Karpas-422 (cell line): Measurements from ENCODE around the gene GRAP2. TPM values are rescaled to one million over a fixed set of nuclear protein-coding genes. Genes with fewer than 3 reads are reported as not detected.

Experiments
- DNase-seq: peaks from one replicate; pipeline ENCODE4 v3.0.0-alpha.2; 2015
- H2AFZ ChIP-seq: fragments of 200-600 bp; sonication (generic); 2 replicates; pipeline ENCODE4 v1.6.1; 2014; ENCODE audit warnings: antibody characterized with exemption, low read length, mixed read lengths
- H3K27ac ChIP-seq: fragments of 200-600 bp; sonication (generic); 2 replicates; pipeline ENCODE4 v1.5.1; 2014; ENCODE audit warnings: mild to moderate bottlenecking, low read length, moderate library complexity
- H3K27me3 ChIP-seq: fragments of 200-600 bp; sonication (generic); 2 replicates; pipeline ENCODE4 v1.6.1; 2014; ENCODE audit warnings: low read length, mixed read lengths
- H3K36me3 ChIP-seq: fragments of 200-600 bp; sonication (generic); 2 replicates; pipeline ENCODE4 v1.6.1; 2014; ENCODE audit warnings: low read length, mixed read lengths; ENCODE audit not compliant: insufficient read depth
- H3K4me1 ChIP-seq: fragments of 200-600 bp; sonication (generic); 2 replicates; pipeline ENCODE4 v1.6.1; 2014; ENCODE audit warnings: mild to moderate bottlenecking, low read length, mixed read lengths
- H3K4me2 ChIP-seq: fragments of 200-600 bp; sonication (generic); 2 replicates; pipeline ENCODE4 v1.6.1; 2014; ENCODE audit warnings: low read length, low read depth, mild to moderate bottlenecking; ENCODE audit not compliant: poor library complexity, severe bottlenecking
- H3K4me3 ChIP-seq: fragments of 200-600 bp; sonication (generic); 2 replicates; pipeline ENCODE4 v1.5.1; 2014; ENCODE audit warnings: mild to moderate bottlenecking, antibody characterized with exemption, low read length, mixed read lengths
- H3K79me2 ChIP-seq: fragments of 200-600 bp; sonication (generic); 2 replicates; pipeline ENCODE4 v1.6.1; 2014; ENCODE audit warnings: mild to moderate bottlenecking, low read length, mixed read lengths
- H3K9ac ChIP-seq: fragments of 200-600 bp; sonication (generic); 2 replicates; pipeline ENCODE4 v1.6.0; 2014; ENCODE audit warnings: low read length
- H3K9me2 ChIP-seq: fragments of 200-600 bp; sonication (generic), shearing (Covaris generic); replicated peaks from 2 replicates; pipeline ENCODE4 v1.6.0; 2014; ENCODE audit warnings: mild to moderate bottlenecking, low read length, moderate library complexity; ENCODE audit not compliant: insufficient read depth
- H3K9me3 ChIP-seq: fragments of 300-700, 200-600 bp; sonication (generic); 2 replicates; pipeline ENCODE4 v1.6.1; 2014; ENCODE audit warnings: low read length, mixed read lengths
- H4K20me1 ChIP-seq: fragments of 200-600 bp; sonication (generic); 2 replicates; pipeline ENCODE4 v1.6.1; 2014; ENCODE audit warnings: mild to moderate bottlenecking, antibody characterized with exemption, low read length, low read depth; ENCODE audit not compliant: insufficient read depth
- total RNA-seq: library from RNA; depleted of rRNA; stranded (reverse); fragments of >200 nt; shearing (Covaris generic); gene quantifications from 2 replicates; pipeline ENCODE4 v1.2.3, GENCODE V29; 2014; ENCODE audit warnings: low replicate concordance

The GRAP2 gene
- total RNA-seq, 1 experiment from 2014 or later = not detected

- Histone ChIP-seq H3K27me3 (no peaks in the 10 kb centered on the region), H3K4me3 (no peak overlapping the region), H3K4me2 (no peak overlapping the region), H2AFZ (no peak overlapping the region), H3K27ac (no peak overlapping the region), H3K36me3 (no peaks in the 10 kb centered on the region), H3K4me1 (peaks cover 4% of the 10 kb centered on the region), H4K20me1 (no peaks in the 10 kb centered on the region), H3K9ac (no peak overlapping the region), H3K79me2 (no peaks in the 10 kb centered on the region), H3K9me3 (no peaks in the 10 kb centered on the region), H3K9me2 (no peaks in the 10 kb centered on the region)
- DNase-seq = no peak
Observed at GRCh38 chr22:39939830-39940229, 38.9 kb downstream of the GRAP2 start.

- H3K79me2 ChIP-seq = no peaks in the 10 kb centered on the region
- peak; percentile 58 for DNase-seq
Observed at GRCh38 chr22:39940757-39941305, 39.9 kb downstream of the GRAP2 start.

GRCh38 chr22:39941601-39942000, 40.7 kb downstream of the GRAP2 start:
- Histone ChIP-seq H3K4me1 (peaks cover 9% of the 10 kb centered on the region), H4K20me1 (no peaks in the 10 kb centered on the region), H3K4me3 (no peak overlapping the region), H3K27me3 (no peaks in the 10 kb centered on the region), H3K27ac (no peak overlapping the region), H3K4me2 (no peak overlapping the region), H3K9me2 (no peaks in the 10 kb centered on the region), H3K36me3 (no peaks in the 10 kb centered on the region), H3K79me2 (no peaks in the 10 kb centered on the region), H2AFZ (no peak overlapping the region), H3K9me3 (no peaks in the 10 kb centered on the region), H3K9ac (no peak overlapping the region)
- no peak for DNase-seq

More at GRCh38 chr22:39940757-39941305, 39.9 kb downstream of the GRAP2 start:
- Histone ChIP-seq H3K9me3 (no peaks in the 10 kb centered on the region), H3K4me2 (no peak overlapping the region), H3K36me3 (no peaks in the 10 kb centered on the region), H3K27ac (no peak overlapping the region), H3K4me1 (peaks cover 4% of the 10 kb centered on the region), H3K4me3 (no peak overlapping the region), H3K9me2 (no peaks in the 10 kb centered on the region), H3K9ac (no peak overlapping the region), H2AFZ (no peak overlapping the region), H3K27me3 (no peaks in the 10 kb centered on the region), H4K20me1 (no peaks in the 10 kb centered on the region)

- Histone ChIP-seq H3K4me1 (peaks cover 18% of the 10 kb centered on the region), H3K9me3 (no peaks in the 10 kb centered on the region), H4K20me1 (no peaks in the 10 kb centered on the region), H3K79me2 (no peaks in the 10 kb centered on the region), H3K9ac (no peak overlapping the region), H3K9me2 (no peaks in the 10 kb centered on the region), H3K4me3 (no peak overlapping the region), H2AFZ (no peak overlapping the region), H3K4me2 (no peak overlapping the region), H3K36me3 (no peaks in the 10 kb centered on the region), H3K27me3 (no peaks in the 10 kb centered on the region), H3K27ac (no peak overlapping the region)
- DNase-seq = no peak
Observed at GRCh38 chr22:39942439-39943230, 41.8 kb downstream of the GRAP2 start.

GRCh38 chr22:39943337-39943736, 42.5 kb downstream of the GRAP2 start:
- no peak overlapping the region for H2AFZ ChIP-seq
- peaks cover 18% of the 10 kb centered on the region for H3K4me1 ChIP-seq

GRCh38 chr22:39943953-39944872, 43.3 kb downstream of the GRAP2 start:
- H3K4me3 ChIP-seq = no peak overlapping the region
- H3K9me3 ChIP-seq = no peaks in the 10 kb centered on the region
- H3K27me3 ChIP-seq = no peaks in the 10 kb centered on the region
- H3K4me2 ChIP-seq = no peak overlapping the region
- H3K36me3 ChIP-seq = no peaks in the 10 kb centered on the region
- H3K27ac ChIP-seq = no peak overlapping the region
- no peaks in the 10 kb centered on the region for H3K9me2 ChIP-seq
- H3K79me2 ChIP-seq = no peaks in the 10 kb centered on the region
- H3K4me1 ChIP-seq = peaks cover 18% of the 10 kb centered on the region
- H2AFZ ChIP-seq = no peak overlapping the region
- no peaks in the 10 kb centered on the region for H4K20me1 ChIP-seq
- no peak overlapping the region for H3K9ac ChIP-seq
- DNase-seq = no peak

More at GRCh38 chr22:39943337-39943736, 42.5 kb downstream of the GRAP2 start:
- H3K9ac ChIP-seq = no peak overlapping the region
- no peak overlapping the region for H3K4me3 ChIP-seq
- H4K20me1 ChIP-seq = no peaks in the 10 kb centered on the region
- H3K27me3 ChIP-seq = no peaks in the 10 kb centered on the region
- H3K9me2 ChIP-seq = no peaks in the 10 kb centered on the region
- no peak overlapping the region for H3K27ac ChIP-seq
- no peak overlapping the region for H3K4me2 ChIP-seq
- H3K9me3 ChIP-seq = no peaks in the 10 kb centered on the region
- peak; percentile 66 for DNase-seq
- no peaks in the 10 kb centered on the region for H3K79me2 ChIP-seq
- no peaks in the 10 kb centered on the region for H3K36me3 ChIP-seq

GRCh38 chr22:39946126-39946502, 45.2 kb downstream of the GRAP2 start:
- DNase-seq = no peak
- no peaks in the 10 kb centered on the region; the same call in 1 of the 2 replicates for H4K20me1 ChIP-seq
- no peak overlapping the region for H3K9ac ChIP-seq
- H3K79me2 ChIP-seq = no peaks in the 10 kb centered on the region
- H3K9me2 ChIP-seq = no peaks in the 10 kb centered on the region
- no peak overlapping the region for H2AFZ ChIP-seq
- H3K27ac ChIP-seq = no peak overlapping the region
- no peaks in the 10 kb centered on the region for H3K36me3 ChIP-seq
- peaks cover 28% of the 10 kb centered on the region for H3K4me1 ChIP-seq
- no peaks in the 10 kb centered on the region for H3K27me3 ChIP-seq
- H3K9me3 ChIP-seq = no peaks in the 10 kb centered on the region
- no peak overlapping the region for H3K4me3 ChIP-seq
- H3K4me2 ChIP-seq = no peak overlapping the region
